ENCODE measurements around the gene U2AF2. TPM values are rescaled to one million over a fixed set of nuclear protein-coding genes. Genes with fewer than 3 reads are reported as not detected.

Gene U2AF2
- total RNA-seq, 4 donors from 2014 or later = 115 to 242 (median 141) TPM

DNA sequence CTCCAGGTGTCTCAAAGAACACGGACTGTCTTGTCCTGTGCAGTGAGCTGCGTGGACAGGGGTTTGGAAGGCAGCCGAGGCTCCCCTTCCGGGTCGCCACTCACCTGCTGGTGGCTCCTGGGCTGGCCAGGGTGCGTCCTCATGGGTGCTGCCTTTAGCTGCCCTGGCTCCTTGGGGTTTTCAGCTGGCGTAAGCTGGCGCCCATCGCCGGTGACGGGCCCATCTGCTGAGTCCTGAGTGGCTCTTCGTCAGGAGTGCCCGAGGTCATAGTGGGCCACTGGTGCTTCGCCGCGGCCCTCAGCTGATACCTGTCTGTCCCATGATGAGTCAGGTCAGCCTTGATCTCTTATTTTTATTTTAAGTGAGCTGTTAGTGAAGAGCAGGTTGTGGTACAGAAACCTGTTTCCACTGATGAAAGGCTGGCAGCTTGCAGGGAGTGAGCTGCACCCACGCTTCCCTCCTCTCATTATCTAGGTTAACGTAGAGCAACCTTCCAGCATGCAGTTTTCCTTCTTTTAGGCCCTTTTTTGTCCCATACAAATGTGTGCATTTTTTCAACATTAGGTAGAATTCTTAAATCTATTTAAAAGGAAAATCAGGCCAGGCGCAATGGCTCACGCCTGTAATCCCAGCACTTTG is 38.6 kb downstream of the U2AF2 start:
- Histone ChIP-seq H3K9me3 (no peaks in the 10 kb centered on the region), H3K27me3 (no peaks in the 10 kb centered on the region), H3K27ac (no peak overlapping the region), H3K4me3 (no peak overlapping the region), H3K36me3 (peaks cover 0 to 100% (median 39%) of the 10 kb centered on the region in 3 donors), H3K4me1 (peaks cover 0 to 2% (median 0%) of the 10 kb centered on the region in 4 donors)
- WGBS, 2 donors = 92 to 95% methylated on average over 10 to 20 of the region's 20 CpGs
- TF ChIP-seq EP300 (IDR thresholded peaks at IDR 0.05) = no peak
- TF ChIP-seq POLR2A (IDR thresholded peaks at IDR 0.05) = no peak
- no peak for TF ChIP-seq CTCF (IDR thresholded peaks at IDR 0.05)
- no peak for DNase-seq (ENCODE audit: low spot score in 2 of 2)

- H3K9me3 ChIP-seq = no peaks in the 10 kb centered on the region
- no peaks in the 10 kb centered on the region for H3K4me1 ChIP-seq
- TF ChIP-seq POLR2A (IDR thresholded peaks at IDR 0.05) (no peak), EP300 (IDR thresholded peaks at IDR 0.05) (no peak), CTCF (IDR thresholded peaks at IDR 0.05) (no peak)
- 85 to 87% methylated on average over 15 of the region's 15 CpGs for WGBS, 2 donors
- no peaks in the 10 kb centered on the region for H3K27me3 ChIP-seq
- DNase-seq (ENCODE audit: low spot score in 2 of 2) = no peak
- no peak overlapping the region for H3K4me3 ChIP-seq
- H3K36me3 ChIP-seq = peaks cover 0 to 100% (median 33%) of the 10 kb centered on the region in 3 donors
- no peak overlapping the region for H3K27ac ChIP-seq
These were observed 39.4 kb downstream of the U2AF2 start for GRCh38 chr19:55694241-55694655.

- no peak for DNase-seq (ENCODE audit: low spot score in 2 of 2)
- TF ChIP-seq POLR2A (IDR thresholded peaks at IDR 0.05) = no peak
- no peak for TF ChIP-seq EP300 (IDR thresholded peaks at IDR 0.05)
- Histone ChIP-seq H3K27ac (no peak overlapping the region), H3K9me3 (no peaks in the 10 kb centered on the region), H3K4me3 (no peak overlapping the region), H3K27me3 (no peaks in the 10 kb centered on the region), H3K36me3 (peaks cover 0 to 100% (median 27%) of the 10 kb centered on the region in 3 donors), H3K4me1 (no peaks in the 10 kb centered on the region)
- WGBS, 2 donors = 93% methylated on average over 21 to 34 of the region's 37 CpGs
These were observed 40.0 kb downstream of the U2AF2 start for GRCh38 chr19:55694656-55695491.

- peaks cover 0 to 100% (median 18%) of the 10 kb centered on the region in 3 donors for H3K36me3 ChIP-seq
- no peaks in the 10 kb centered on the region for H3K9me3 ChIP-seq
- no peak overlapping the region for H3K4me3 ChIP-seq
- no peak for TF ChIP-seq EP300 (IDR thresholded peaks at IDR 0.05)
- TF ChIP-seq CTCF (IDR thresholded peaks at IDR 0.05) = no peak
- no peak for TF ChIP-seq POLR2A (IDR thresholded peaks at IDR 0.05)
- no peaks in the 10 kb centered on the region for H3K4me1 ChIP-seq
- WGBS, 2 donors = 88 to 89% methylated on average over 16 to 22 of the region's 23 CpGs
- no peak overlapping the region for H3K27ac ChIP-seq
- H3K27me3 ChIP-seq = no peaks in the 10 kb centered on the region
- no peak for DNase-seq (ENCODE audit: low spot score in 2 of 2)
These were observed 40.9 kb downstream of the U2AF2 start for GRCh38 chr19:55695511-55696290.

- H3K27me3 ChIP-seq = no peaks in the 10 kb centered on the region
- TF ChIP-seq CTCF (IDR thresholded peaks at IDR 0.05) (no peak), EP300 (IDR thresholded peaks at IDR 0.05) (no peak), POLR2A (IDR thresholded peaks at IDR 0.05) (no peak)
- 85 to 92% methylated on average over 19 of the region's 20 CpGs for WGBS, 2 donors
- peaks cover 0 to 100% (median 12%) of the 10 kb centered on the region in 3 donors for H3K36me3 ChIP-seq
- H3K27ac ChIP-seq = no peak overlapping the region
- no peaks in the 10 kb centered on the region for H3K4me1 ChIP-seq
- H3K9me3 ChIP-seq = no peaks in the 10 kb centered on the region
- DNase-seq (ENCODE audit: low spot score in 2 of 2) = no peak
- no peak overlapping the region for H3K4me3 ChIP-seq
These were observed 41.6 kb downstream of the U2AF2 start for GRCh38 chr19:55696301-55697068.
